Peyer's patch (tissue), 4 donors: ENCODE data around the gene TTC34. TPM values are rescaled to one million over a fixed set of nuclear protein-coding genes. Genes with fewer than 3 reads are reported as not detected.

ENCODE experiments used
- DNase-seq, 3 donors: peaks; one replicate each; pipeline ENCODE4 v3.0.0-alpha.2; 2017 to 2019
- H3K27ac ChIP-seq, 4 donors: fragments of 200-600 bp; sonication (generic); one replicate each; pipeline ENCODE4 v1.5.1; 2016 to 2019
- H3K27me3 ChIP-seq, 2 donors: fragments of 200-600 bp; sonication (generic); one replicate each; pipeline ENCODE4 v1.5.1; 2019
- H3K36me3 ChIP-seq, 3 donors: fragments of 200-600 bp; sonication (generic); one replicate each; pipeline ENCODE4 v1.5.1; 2016 to 2019
- H3K4me1 ChIP-seq, 4 donors: fragments of 200-600 bp; sonication (generic); one replicate each; pipeline ENCODE4 v1.5.1; 2016 to 2019
- H3K4me3 ChIP-seq, 4 donors: fragments of 200-600 bp; sonication (generic); 1 replicate in 3 of 4; 2 replicates in 1 of 4; pipeline ENCODE4 v1.5.1; 2016 to 2019; ENCODE audit warnings: mild to moderate bottlenecking in 1 of 4
- H3K9me3 ChIP-seq, 4 donors: fragments of 200-600 bp; sonication (generic); one replicate each; pipeline ENCODE4 v1.5.1; 2016 to 2019; ENCODE audit warnings: mild to moderate bottlenecking in 1 of 4
- CTCF ChIP-seq, 6 experiments: fragments of 450-650 bp in 4 of 6; fragments of 200-600 bp in 2 of 6; sonication (generic) in 1 of 6; IDR thresholded peaks; one replicate each; pipeline ENCODE4 v1.5.1; 2017 to 2019; ENCODE audit warnings: antibody characterized with exemption in 6 of 6, mild to moderate bottlenecking in 3 of 6, moderate library complexity in 1 of 6
- POLR2A ChIP-seq, 2 donors: fragments of 450-650 bp; IDR thresholded peaks; one replicate each; pipeline ENCODE4 v1.5.1; 2017; ENCODE audit warnings: antibody characterized with exemption in 2 of 2, mild to moderate bottlenecking in 2 of 2, moderate library complexity in 2 of 2
- total RNA-seq, 4 donors: library from RNA; depleted of rRNA; stranded (reverse); fragments of >200 nt; gene quantifications; one replicate each; pipeline ENCODE4 v1.1.0, GENCODE V29; 2016

TTC34 gene
- total RNA-seq, 4 donors from 2014 or later: 0.53 to 2.4 (median 1.5) TPM

GRCh38 chr1:2596530-2597333 lies 204.8 kb downstream of the TTC34 start:
- peak in 1 of 3 donors; percentile 40 for DNase-seq
- H3K27me3 ChIP-seq: no peaks in the 10 kb centered on the region
- TF ChIP-seq CTCF (IDR thresholded peaks at IDR 0.05): no peak
- TF ChIP-seq POLR2A (IDR thresholded peaks at IDR 0.05): no peak
- no peaks in the 10 kb centered on the region for H3K36me3 ChIP-seq
- no peak overlapping the region for H3K4me3 ChIP-seq
- no peaks in the 10 kb centered on the region for H3K9me3 ChIP-seq
- no peak overlapping the region for H3K27ac ChIP-seq
- H3K4me1 ChIP-seq: peaks cover 0 to 19% (median 0%) of the 10 kb centered on the region in 4 donors

GRCh38 chr1:2595812-2596529 lies 205.5 kb downstream of the TTC34 start:
- H3K9me3 ChIP-seq: no peaks in the 10 kb centered on the region
- no peak overlapping the region for H3K27ac ChIP-seq
- peak in 1 of 3 donors; percentile 41 for DNase-seq
- no peak for TF ChIP-seq CTCF (IDR thresholded peaks at IDR 0.05)
- no peak for TF ChIP-seq POLR2A (IDR thresholded peaks at IDR 0.05)
- no peak overlapping the region for H3K4me3 ChIP-seq
- H3K4me1 ChIP-seq: peaks cover 0 to 19% (median 0%) of the 10 kb centered on the region in 4 donors
- no peaks in the 10 kb centered on the region for H3K36me3 ChIP-seq
- H3K27me3 ChIP-seq: no peaks in the 10 kb centered on the region

GRCh38 chr1:2595261-2595811 lies 206.2 kb downstream of the TTC34 start:
- TF ChIP-seq CTCF (IDR thresholded peaks at IDR 0.05): no peak
- TF ChIP-seq POLR2A (IDR thresholded peaks at IDR 0.05): no peak
- Histone ChIP-seq H3K27ac (no peak overlapping the region), H3K4me1 (peaks cover 0 to 19% (median 0%) of the 10 kb centered on the region in 4 donors), H3K4me3 (no peak overlapping the region), H3K27me3 (no peaks in the 10 kb centered on the region), H3K9me3 (no peaks in the 10 kb centered on the region), H3K36me3 (no peaks in the 10 kb centered on the region)
- peak in 2 of 3 donors; percentile 40 to 41 for DNase-seq

- peak in 1 of 3 donors; percentile 44 for DNase-seq
Measured at GRCh38 chr1:2594641-2595131, 206.8 kb downstream of the TTC34 start.

More at GRCh38 chr1:2594641-2595131, 206.8 kb downstream of the TTC34 start:
- Histone ChIP-seq H3K4me1 (peaks cover 0 to 19% (median 0%) of the 10 kb centered on the region in 4 donors), H3K27ac (no peak overlapping the region), H3K36me3 (peaks cover 0 to 2% (median 0%) of the 10 kb centered on the region in 3 donors), H3K4me3 (no peak overlapping the region), H3K27me3 (no peaks in the 10 kb centered on the region), H3K9me3 (no peaks in the 10 kb centered on the region)
- TF ChIP-seq CTCF (IDR thresholded peaks at IDR 0.05): no peak
- TF ChIP-seq POLR2A (IDR thresholded peaks at IDR 0.05): no peak
